ENCODE measurements around the gene MYOZ2.

Gene MYOZ2

GRCh38 chr4:119087121-119087520, 48.5 kb upstream of the MYOZ2 start:
- Histone ChIP-seq H3K9me3 (ENCODE audit: control insufficient read depth, insufficient read depth, low read depth, low read length) (no peaks in the 10 kb centered on the region), H3K4me3 (ENCODE audit: low read depth, low read length) (no peak overlapping the region), H3K4me1 (ENCODE audit: control insufficient read depth, insufficient read depth, low read length) (no peaks in the 10 kb centered on the region; the same call in 1 of the 2 replicates), H3K36me3 (ENCODE audit: control insufficient read depth in 2 of 2, insufficient read depth in 1 of 2, low read length in 2 of 2) (no peaks in the 10 kb centered on the region), H3K27ac (ENCODE audit: extremely low read depth, low read depth, low read length) (no peak overlapping the region)
- CTCF ChIA-PET = interaction anchor here (0.7 to 0.8 kb wide), 2 partner anchors 47 to 87 kb away, joined by 3 read pairs; no protein-coding TSS in a partner anchor
- TF ChIP-seq ZNF23 (tag by site-specific recombination; IDR thresholded peaks at IDR 0.05; ENCODE audit: borderline replicate concordance) (no peak), ZNF837 (tag by site-specific recombination; IDR thresholded peaks at IDR 0.05) (no peak), CTCF (tag by site-specific recombination; IDR thresholded peaks at IDR 0.05) (no peak), ZSCAN23 (tag by site-specific recombination; IDR thresholded peaks at IDR 0.05) (no peak), ZXDB (tag by site-specific recombination; IDR thresholded peaks at IDR 0.05) (no peak)
- POLR2A ChIA-PET = no interaction called here

GRCh38 chr4:119087656-119088055, 48.0 kb upstream of the MYOZ2 start:
- no peak for TF ChIP-seq ZNF560 (tag by site-specific recombination; IDR thresholded peaks at IDR 0.05; ENCODE audit: borderline replicate concordance)
- no peak for TF ChIP-seq ZNF239 (tag by site-specific recombination; IDR thresholded peaks at IDR 0.05)
- TF ChIP-seq ZNF48 (tag by site-specific recombination; IDR thresholded peaks at IDR 0.05) = no peak
- TF ChIP-seq FEZF1 (tag by site-specific recombination; IDR thresholded peaks at IDR 0.05) = no peak
- no peak for TF ChIP-seq WT1 (tag by site-specific recombination; IDR thresholded peaks at IDR 0.05)
- no peak for TF ChIP-seq ZNF362 (tag by site-specific recombination; IDR thresholded peaks at IDR 0.05)
- no peak for TF ChIP-seq ZNF350 (tag by site-specific recombination; IDR thresholded peaks at IDR 0.05)
- no peak for TF ChIP-seq ZBTB6 (tag by site-specific recombination; IDR thresholded peaks at IDR 0.05)
- no peak for TF ChIP-seq ZSCAN4 (tag by site-specific recombination; IDR thresholded peaks at IDR 0.05)
- no peak for TF ChIP-seq ZFP69B (tag by site-specific recombination; IDR thresholded peaks at IDR 0.05)
- TF ChIP-seq GFI1B (tag by site-specific recombination; IDR thresholded peaks at IDR 0.05) = no peak
- TF ChIP-seq ZNF221 (tag by site-specific recombination; IDR thresholded peaks at IDR 0.05; ENCODE audit: borderline replicate concordance) = no peak
- TF ChIP-seq ZNF513 (tag by site-specific recombination; IDR thresholded peaks at IDR 0.05) = no peak
- TF ChIP-seq IKZF3 (tag by site-specific recombination; IDR thresholded peaks at IDR 0.05) = no peak
- no peak for TF ChIP-seq ZNF521 (tag by site-specific recombination; IDR thresholded peaks at IDR 0.05)
- TF ChIP-seq ZNF169 (tag by site-specific recombination; IDR thresholded peaks at IDR 0.05) = no peak
- no peak for TF ChIP-seq ZNF19 (tag by site-specific recombination; IDR thresholded peaks at IDR 0.05; ENCODE audit: low read depth)

More at GRCh38 chr4:119087656-119088055, 48.0 kb upstream of the MYOZ2 start:
- H3K36me3 ChIP-seq (ENCODE audit: control insufficient read depth in 2 of 2, insufficient read depth in 1 of 2, low read length in 2 of 2) = no peaks in the 10 kb centered on the region
- no peak overlapping the region for H3K4me3 ChIP-seq (ENCODE audit: low read depth, low read length)
- no peaks in the 10 kb centered on the region for H3K9me3 ChIP-seq (ENCODE audit: control insufficient read depth, insufficient read depth, low read depth, low read length)
- H3K27ac ChIP-seq (ENCODE audit: extremely low read depth, low read depth, low read length) = no peak overlapping the region
- ChIA-PET CTCF (interaction anchor here (0.8 kb wide), 1 partner anchor 47 kb away, joined by 3 read pairs; no protein-coding TSS in a partner anchor), POLR2A (no interaction called here)
- no peaks in the 10 kb centered on the region for H3K4me1 ChIP-seq (ENCODE audit: control insufficient read depth, insufficient read depth, low read length)
